Heart right ventricle (tissue), 16 donors: ENCODE results near the gene CDKN2C. TPM values are rescaled to one million over a fixed set of nuclear protein-coding genes. Genes with fewer than 3 reads are reported as not detected.
A peak's percentile ranks its signal among the peaks of the same experiment; 100 is the strongest.
"Not testable (repeated sequence)": the region's sequence is repeated elsewhere in the genome, so short reads cannot be mapped to it uniquely, and the experiment has no call there.

Experiments used
- ATAC-seq, 8 donors: fragments of 200-7000 bp; cut with Tn5 transposase; one replicate each; pipeline ENCODE4 v1.9.1; 2020; ENCODE audit warnings: mild to moderate bottlenecking in 8 of 8, moderate library complexity in 8 of 8, moderate number of reproducible peaks in 1 of 8
- DNase-seq, 2 donors: peaks; one replicate each; pipeline ENCODE4 v3.0.0-alpha.2; 2020
- H3K27ac ChIP-seq, 10 donors: fragments of 200-600 bp; sonication (generic) in 2 of 10; one replicate each; pipeline versions ENCODE4 v1.5.0 to v1.8.0; 2020 to 2022; ENCODE audit warnings: mild to moderate bottlenecking in 3 of 10
- H3K27me3 ChIP-seq, 7 donors: fragments of 200-600 bp; one replicate each; pipeline ENCODE4 v1.8.0; 2021 to 2022; ENCODE audit warnings: mild to moderate bottlenecking in 2 of 7
- H3K36me3 ChIP-seq, 9 donors: fragments of 200-600 bp; sonication (generic) in 1 of 9; one replicate each; pipeline versions ENCODE4 v1.5.0 to v1.8.0; 2020 to 2022; ENCODE audit warnings: mild to moderate bottlenecking in 2 of 9
- H3K4me1 ChIP-seq, 9 donors: fragments of 200-600 bp; sonication (generic) in 1 of 9; one replicate each; pipeline versions ENCODE4 v1.5.0 to v1.8.0; 2020 to 2022; ENCODE audit warnings: mild to moderate bottlenecking in 4 of 9
- H3K4me3 ChIP-seq, 10 donors: fragments of 200-600 bp; sonication (generic) in 2 of 10; one replicate each; pipeline versions ENCODE4 v1.5.0 to v1.8.0; 2020 to 2022; ENCODE audit warnings: mild to moderate bottlenecking in 7 of 10, moderate library complexity in 2 of 10
- H3K9me3 ChIP-seq, 11 donors: fragments of 200-600 bp in 10 of 11; sonication (generic) in 2 of 11; one replicate each; pipeline versions ENCODE4 v1.5.0 to v1.8.0; 2013 to 2022; ENCODE audit warnings: mild to moderate bottlenecking in 2 of 11, control low read depth in 1 of 11, moderate library complexity in 1 of 11
- WGBS, 2 donors: extraction: QIAGEN DNeasy Blood & Tissue Kit; methylation state at CpG; one replicate each; pipeline ENCODE4 v1.1.7; 2013; ENCODE audit warnings: inconsistent platforms in 1 of 2; 5-methylcytosine and 5-hydroxymethylcytosine counted together
- intact Hi-C, 10 donors: fragments of 100-400 bp; cut with DNase I; formaldehyde crosslinking; loops; one replicate each; pipeline versions ENCODE4 v1.11.1 to v1.14.2; 2022
- polyA plus RNA-seq, 2 donors: library from polyadenylated mRNA; stranded (reverse); fragments of 200-250 nt; gene quantifications; one replicate each; pipeline ENCODE4 v1.2.3, GENCODE V29; 2013
- total RNA-seq, 10 donors: library from RNA; stranded (reverse); fragmentation: NEBNext Ultra II Directional in 3 of 10; extraction: Animal tissue kit (Norgen Biotek cat#: 25700) in 3 of 10; gene quantifications; one replicate each; pipeline versions ENCODE4 v1.2.1 to v1.2.4, GENCODE V29; 2021 to 2023
- TF ChIP-seq, protein P1 (sequence below), 9 donors: fragments of 200-600 bp; sonication (generic) in 2 of 9; IDR thresholded peaks; one replicate each; pipeline versions ENCODE4 v1.5.0 to v1.8.0; 2021 to 2022; ENCODE audit warnings: antibody characterized with exemption in 9 of 9, mild to moderate bottlenecking in 5 of 9, moderate library complexity in 1 of 9
- donor health status: Arrhythmogenic right ventricular cardiomyopathy.
- donor health status: ischemic (EF 13 %, LVEDD 7.1; RV severe dilation, severe dysfunction).
- donor health status: healthy with polysubstance abuse.
- donor health status: DM: no; HTN: yes; CAD: no.
- donor health status: DM: no; HTN: no; CAD: no.
- donor health status: ischemic (EF 25% LVEDD 6.9; RV normal size, moderate dysfunction).
- donor health status: ischemic (EF 25% LVEDD 5.7; RV mildly dilated, moderate dysfunction).
- donor health status: healthy.
- donor health status: DM: yes; HTN: yes; CAD: no.
- donor health status: Ischemic cardiomyopathy.
- donor health status: ischemic (EF 35%, LVEDD 5.7; RV mildly dilated, moderate dysfunction).
- donor health status: nonischemic (EF 11% LVEDD 7.7; RV severe dilation, severe dysfunction).
- donor health status: DM: yes; HTN: yes; CAD: no.
- donor health status: PGD.
- donor health status: ischemic (EF 29% LVEDD 5.4; RV normal size, mild dysfunction).
- donor health status: nonischemic (EF 23%, LVEDD 6.1; RV moderate dilation, normal function).

The CDKN2C gene
- total and polyA plus RNA-seq, 12 donors = 8.2 to 26.3 (median 12.2) TPM

DNA sequence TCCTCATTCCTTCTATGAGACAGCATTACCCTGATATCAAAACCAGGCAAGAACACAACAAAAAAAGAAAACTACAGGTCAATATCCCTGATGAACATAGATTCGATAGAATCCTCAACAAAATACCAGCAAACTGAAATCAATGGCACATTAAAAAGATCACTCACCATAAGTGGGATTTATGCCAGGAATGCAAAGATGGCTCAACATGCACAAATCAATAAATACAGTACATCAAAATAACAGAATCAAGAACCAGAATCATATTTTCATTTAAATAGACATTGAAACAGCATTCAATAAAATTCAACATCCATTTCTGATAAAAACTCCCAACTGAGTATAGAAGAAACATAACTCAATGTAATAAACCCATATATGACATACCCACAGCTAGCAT is 46.5 kb upstream of the CDKN2C start:
- H3K36me3 ChIP-seq = peaks cover 0 to 7% (median 0%) of the 10 kb centered on the region in 9 donors
- TF ChIP-seq, protein P1, sequence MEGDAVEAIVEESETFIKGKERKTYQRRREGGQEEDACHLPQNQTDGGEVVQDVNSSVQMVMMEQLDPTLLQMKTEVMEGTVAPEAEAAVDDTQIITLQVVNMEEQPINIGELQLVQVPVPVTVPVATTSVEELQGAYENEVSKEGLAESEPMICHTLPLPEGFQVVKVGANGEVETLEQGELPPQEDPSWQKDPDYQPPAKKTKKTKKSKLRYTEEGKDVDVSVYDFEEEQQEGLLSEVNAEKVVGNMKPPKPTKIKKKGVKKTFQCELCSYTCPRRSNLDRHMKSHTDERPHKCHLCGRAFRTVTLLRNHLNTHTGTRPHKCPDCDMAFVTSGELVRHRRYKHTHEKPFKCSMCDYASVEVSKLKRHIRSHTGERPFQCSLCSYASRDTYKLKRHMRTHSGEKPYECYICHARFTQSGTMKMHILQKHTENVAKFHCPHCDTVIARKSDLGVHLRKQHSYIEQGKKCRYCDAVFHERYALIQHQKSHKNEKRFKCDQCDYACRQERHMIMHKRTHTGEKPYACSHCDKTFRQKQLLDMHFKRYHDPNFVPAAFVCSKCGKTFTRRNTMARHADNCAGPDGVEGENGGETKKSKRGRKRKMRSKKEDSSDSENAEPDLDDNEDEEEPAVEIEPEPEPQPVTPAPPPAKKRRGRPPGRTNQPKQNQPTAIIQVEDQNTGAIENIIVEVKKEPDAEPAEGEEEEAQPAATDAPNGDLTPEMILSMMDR (IDR thresholded peaks at IDR 0.05) = no peak
- H3K27me3 ChIP-seq = no peaks in the 10 kb centered on the region
- WGBS, 2 donors = 100% methylated on average over 1 of the region's 1 CpG
- peaks cover 0 to 32% (median 0%) of the 10 kb centered on the region in 11 donors for H3K9me3 ChIP-seq
- intact Hi-C loops = loop anchor here in 6 of 10 donors (5.0 to 10.0 kb wide), 6 partner anchors 119 to 271 kb away; no protein-coding TSS in a partner anchor
- H3K4me1 ChIP-seq = peaks cover 0 to 8% (median 0%) of the 10 kb centered on the region in 9 donors
- no peak overlapping the region for H3K27ac ChIP-seq
- DNase-seq (no peak), ATAC-seq (no peak)
- no peak overlapping the region for H3K4me3 ChIP-seq

DNA sequence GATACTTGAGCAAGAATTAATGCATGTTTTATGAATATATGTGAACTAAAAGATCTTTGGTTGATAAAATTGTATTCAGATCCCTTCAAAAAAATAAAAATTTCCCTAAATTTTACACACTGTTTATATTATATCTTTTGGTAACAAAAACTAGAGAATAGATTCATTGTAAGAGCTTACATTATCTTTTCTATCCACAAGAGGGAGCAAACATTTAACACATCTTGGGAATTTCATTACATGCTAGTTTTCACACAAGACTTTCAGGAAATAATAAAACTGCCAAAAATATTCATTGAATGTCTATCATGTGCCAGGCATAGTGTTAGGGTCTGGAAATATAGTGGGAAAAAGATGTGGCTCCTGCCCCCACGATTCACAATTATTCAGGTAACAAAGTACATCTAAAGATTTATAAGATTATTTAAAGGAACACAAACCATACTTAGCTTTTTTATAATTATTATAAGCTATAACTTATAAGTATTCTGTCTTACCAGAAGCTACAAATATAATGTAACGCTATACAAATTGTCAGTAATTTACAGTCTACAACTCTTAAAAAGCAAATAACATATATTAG is 40.6 kb upstream of the CDKN2C start:
- H3K36me3 ChIP-seq = peaks cover 0 to 7% (median 0%) of the 10 kb centered on the region in 9 donors
- H3K4me3 ChIP-seq = no peak overlapping the region
- no peaks in the 10 kb centered on the region for H3K27me3 ChIP-seq
- H3K4me1 ChIP-seq = peaks cover 0 to 19% (median 9%) of the 10 kb centered on the region in 9 donors
- intact Hi-C loops = loop anchor here in 7 of 10 donors (5.0 to 10.0 kb wide), 8 partner anchors 108 to 265 kb away; no protein-coding TSS in a partner anchor
- peaks cover 0 to 8% (median 0%) of the 10 kb centered on the region in 11 donors for H3K9me3 ChIP-seq
- ATAC-seq = no peak
- WGBS, 2 donors = 50 to 53% methylated on average over 2 of the region's 2 CpGs
- TF ChIP-seq, protein P1 (IDR thresholded peaks at IDR 0.05) = peak; percentile 13 to 77 (median 59)
- DNase-seq = no peak
- no peak overlapping the region for H3K27ac ChIP-seq

DNA sequence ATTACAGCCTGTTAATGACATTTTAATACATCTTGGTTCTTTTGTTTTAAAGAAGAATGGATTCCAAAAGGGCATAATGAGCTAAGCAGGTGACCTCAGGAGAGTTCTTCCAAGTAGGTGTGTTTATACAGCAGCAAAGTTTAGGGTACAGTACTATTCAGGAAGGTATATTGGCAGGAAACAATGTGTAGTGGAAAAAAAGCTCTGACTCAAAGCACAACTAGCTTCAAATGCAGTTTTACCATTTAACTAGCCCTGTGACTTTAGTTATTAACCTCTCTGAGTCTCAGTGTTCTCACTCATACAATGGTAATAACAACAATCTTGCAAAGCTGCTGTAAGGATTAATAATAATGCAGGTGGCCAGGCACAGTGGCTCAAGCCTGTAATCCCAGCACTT is 39.9 kb upstream of the CDKN2C start:
- H3K9me3 ChIP-seq = peaks cover 0 to 5% (median 0%) of the 10 kb centered on the region in 11 donors
- ATAC-seq (no peak), DNase-seq (no peak)
- no peak overlapping the region for H3K27ac ChIP-seq
- TF ChIP-seq, protein P1 (IDR thresholded peaks at IDR 0.05) = no peak
- no peaks in the 10 kb centered on the region for H3K27me3 ChIP-seq
- H3K36me3 ChIP-seq = peaks cover 0 to 7% (median 0%) of the 10 kb centered on the region in 9 donors
- no peak overlapping the region for H3K4me3 ChIP-seq
- intact Hi-C loops = loop anchor here in 4 of 10 donors (5.0 to 10.0 kb wide), 3 partner anchors 65 to 115 kb away; no protein-coding TSS in a partner anchor
- peaks cover 0 to 19% (median 9%) of the 10 kb centered on the region in 9 donors for H3K4me1 ChIP-seq

DNA sequence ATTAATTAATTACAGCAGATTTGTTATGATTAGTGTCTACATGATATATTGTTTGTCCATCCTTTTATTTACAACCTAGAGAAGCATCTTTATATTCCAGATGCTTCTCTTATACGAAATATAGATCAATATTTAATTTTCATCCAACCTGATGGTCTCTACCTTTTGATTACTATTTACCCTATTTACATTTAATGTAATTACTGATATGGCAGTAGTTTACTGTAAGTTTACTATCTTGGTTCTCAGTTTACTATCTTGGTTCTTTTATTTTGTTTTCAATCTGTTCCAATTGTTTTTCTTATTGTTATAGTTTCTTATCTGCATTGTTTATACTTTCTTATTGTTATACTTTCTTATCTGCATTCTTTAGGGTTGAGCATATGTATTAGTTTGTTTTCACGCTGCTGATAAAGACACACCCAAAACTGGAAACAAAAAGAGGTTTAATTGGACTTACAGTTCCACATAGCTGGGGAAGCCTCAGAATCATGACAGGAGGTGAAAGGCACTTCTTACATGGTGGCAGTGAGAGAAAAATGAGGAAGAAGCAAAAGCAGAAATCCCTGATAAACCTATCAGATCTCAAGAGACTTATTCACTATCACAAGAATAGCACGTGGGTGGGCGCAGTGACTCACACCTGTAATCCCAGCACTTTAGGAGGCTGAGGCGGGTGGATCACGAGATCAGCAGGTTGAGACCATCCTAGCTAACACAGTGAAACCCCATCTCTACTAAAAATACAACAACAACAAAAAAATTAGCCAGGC is 38.9 kb upstream of the CDKN2C start:
- Histone ChIP-seq H3K36me3 (peaks cover 0 to 7% (median 0%) of the 10 kb centered on the region in 9 donors), H3K4me1 (peaks cover 0 to 20% (median 9%) of the 10 kb centered on the region in 9 donors), H3K4me3 (no peak overlapping the region), H3K27ac (no peak overlapping the region), H3K27me3 (no peaks in the 10 kb centered on the region), H3K9me3 (peaks cover 0 to 5% (median 0%) of the 10 kb centered on the region in 11 donors)
- TF ChIP-seq, protein P1 (IDR thresholded peaks at IDR 0.05) = no peak
- DNase-seq = no peak
- no peak for ATAC-seq
- WGBS, 2 donors = 90% methylated on average over 6 of the region's 6 CpGs
- intact Hi-C loops = loop anchor here in 4 of 10 donors (5.0 to 10.0 kb wide), 3 partner anchors 64 to 114 kb away; no protein-coding TSS in a partner anchor

DNA sequence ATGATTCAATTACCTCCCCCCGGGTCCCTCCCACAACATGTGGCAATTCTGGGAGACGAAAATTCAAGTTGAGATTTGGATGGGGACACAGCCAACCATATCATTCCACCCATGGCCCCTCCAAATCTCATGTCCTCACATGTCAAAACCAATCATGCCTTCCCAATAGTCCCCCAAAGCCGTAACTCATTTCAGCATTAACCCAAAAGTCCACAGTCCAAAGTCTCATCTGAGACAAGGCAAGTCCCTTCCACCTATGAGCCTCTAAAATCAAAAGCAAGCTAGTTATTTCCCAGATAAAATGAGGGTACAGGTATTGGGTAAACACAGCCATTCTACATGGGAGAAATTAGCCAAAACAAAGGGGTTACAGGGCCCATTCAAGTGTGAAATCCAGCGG is 38.0 kb upstream of the CDKN2C start:
- intact Hi-C loops = loop anchor here in 4 of 10 donors (5.0 to 10.0 kb wide), 3 partner anchors 63 to 113 kb away; no protein-coding TSS in a partner anchor
- H3K36me3 ChIP-seq, H3K27ac ChIP-seq, DNase-seq, ATAC-seq, H3K4me3 ChIP-seq, H3K9me3 ChIP-seq, H3K27me3 ChIP-seq: not testable (repeated sequence)
- 98 to 99% methylated on average over 4 of the region's 4 CpGs for WGBS, 2 donors
- H3K4me1 ChIP-seq = peaks cover 0 to 26% (median 9%) of the 10 kb centered on the region in 9 donors

DNA sequence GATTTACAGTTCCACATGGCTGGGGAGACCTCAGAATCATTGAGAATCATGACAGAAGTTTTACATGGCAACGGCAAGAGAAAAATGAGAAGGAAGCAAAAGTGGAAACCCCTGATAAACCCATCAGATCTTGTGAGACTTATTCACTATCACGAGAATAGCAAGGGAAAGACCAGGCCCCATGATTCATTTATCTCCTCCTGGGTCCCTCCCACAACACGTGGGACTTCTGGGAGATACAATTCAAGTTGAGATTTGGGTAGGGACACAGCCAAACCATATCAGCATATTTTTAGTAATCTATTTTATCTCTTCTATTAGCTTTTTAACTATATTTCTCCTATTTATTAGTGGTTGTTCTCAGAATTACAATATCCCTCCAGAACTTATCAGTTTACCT is 36.3 kb upstream of the CDKN2C start:
- not testable (repeated sequence) for H3K27ac ChIP-seq, H3K27me3 ChIP-seq, H3K9me3 ChIP-seq, ATAC-seq, DNase-seq, H3K4me3 ChIP-seq, H3K36me3 ChIP-seq
- intact Hi-C loops = loop anchor here in 4 of 10 donors (5.0 to 10.0 kb wide), 3 partner anchors 61 to 111 kb away; no protein-coding TSS in a partner anchor
- 72 to 82% methylated on average over 3 of the region's 3 CpGs for WGBS, 2 donors
- H3K4me1 ChIP-seq = peaks cover 0 to 26% (median 9%) of the 10 kb centered on the region in 9 donors
